WI38 (cell line): ENCODE results near the gene FLYWCH1.
"Not testable (repeated sequence)": the region's sequence is repeated elsewhere in the genome, so short reads cannot be mapped to it uniquely, and the experiment has no call there.

Experiments used
- H3K4me3 ChIP-seq: 2 replicates; pipeline ENCODE4 v1.5.1; 2011; ENCODE audit warnings: low read depth, mild to moderate bottlenecking, control low read depth, low read length
- CTCF ChIP-seq: IDR thresholded peaks from 2 replicates; pipeline ENCODE4 v1.5.1; 2012; ENCODE audit warnings: low read depth, mild to moderate bottlenecking, control low read depth, low read length

FLYWCH1 gene

DNA sequence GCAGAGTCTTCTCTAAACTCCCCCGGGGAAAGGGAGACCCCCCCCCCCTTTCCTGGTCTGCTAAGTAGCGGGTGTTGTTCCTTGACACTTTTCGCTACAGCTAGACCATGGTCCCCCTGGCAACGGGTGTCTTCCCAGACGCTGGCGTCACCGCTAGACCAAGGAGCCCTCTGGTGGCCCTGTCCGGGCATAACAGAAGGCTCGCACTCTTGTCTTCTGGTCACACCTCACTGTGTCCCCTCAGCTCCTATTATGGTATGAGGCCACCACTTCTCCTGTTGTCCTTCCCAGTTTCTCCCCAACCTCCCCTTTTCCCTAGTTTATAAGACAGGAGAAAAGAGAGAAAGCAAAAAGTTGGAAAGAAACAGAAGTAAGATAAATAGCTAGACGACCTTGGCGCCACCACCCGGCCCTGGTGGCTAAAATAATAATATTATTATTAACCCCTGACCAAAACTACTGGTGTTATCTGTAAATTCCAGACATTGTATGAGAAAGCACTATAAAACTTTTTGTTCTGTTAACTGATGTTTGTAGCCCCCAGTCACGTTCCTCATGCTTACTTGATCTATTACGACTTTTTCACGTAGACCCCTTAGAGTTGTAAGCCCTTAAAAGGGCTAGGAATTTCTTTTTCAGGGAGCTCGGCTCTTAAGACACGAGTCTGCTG is 4.5 kb upstream of the FLYWCH1 start:
- TF ChIP-seq CTCF = peak; percentile 52
- not testable (repeated sequence) for H3K4me3 ChIP-seq

DNA sequence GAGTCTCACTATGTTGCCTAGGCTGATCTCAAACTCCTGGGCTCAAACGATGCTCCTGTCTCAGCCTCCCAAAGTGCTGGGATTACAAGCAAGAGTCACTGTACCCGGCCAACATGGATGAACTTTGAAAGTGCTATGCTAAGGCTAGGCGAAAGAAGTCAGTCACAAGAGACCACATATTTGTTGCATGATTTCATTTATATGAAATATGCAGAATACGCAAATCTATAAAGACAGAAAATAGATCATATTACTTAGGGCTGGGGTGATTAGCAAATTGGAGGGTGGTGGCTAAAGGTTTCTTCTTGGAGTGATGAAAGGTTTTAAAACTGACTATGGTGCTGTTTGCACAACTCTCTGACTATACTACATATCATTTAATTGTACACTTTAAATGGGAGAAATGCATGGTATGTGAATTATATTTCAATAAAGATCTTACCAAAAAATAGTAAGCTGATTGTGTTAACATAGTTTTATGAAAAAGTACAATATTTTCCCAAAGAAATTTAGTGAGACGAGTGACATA is 1.2 kb upstream of the FLYWCH1 start:
- no peak overlapping the region for H3K4me3 ChIP-seq
- no peak for TF ChIP-seq CTCF

DNA sequence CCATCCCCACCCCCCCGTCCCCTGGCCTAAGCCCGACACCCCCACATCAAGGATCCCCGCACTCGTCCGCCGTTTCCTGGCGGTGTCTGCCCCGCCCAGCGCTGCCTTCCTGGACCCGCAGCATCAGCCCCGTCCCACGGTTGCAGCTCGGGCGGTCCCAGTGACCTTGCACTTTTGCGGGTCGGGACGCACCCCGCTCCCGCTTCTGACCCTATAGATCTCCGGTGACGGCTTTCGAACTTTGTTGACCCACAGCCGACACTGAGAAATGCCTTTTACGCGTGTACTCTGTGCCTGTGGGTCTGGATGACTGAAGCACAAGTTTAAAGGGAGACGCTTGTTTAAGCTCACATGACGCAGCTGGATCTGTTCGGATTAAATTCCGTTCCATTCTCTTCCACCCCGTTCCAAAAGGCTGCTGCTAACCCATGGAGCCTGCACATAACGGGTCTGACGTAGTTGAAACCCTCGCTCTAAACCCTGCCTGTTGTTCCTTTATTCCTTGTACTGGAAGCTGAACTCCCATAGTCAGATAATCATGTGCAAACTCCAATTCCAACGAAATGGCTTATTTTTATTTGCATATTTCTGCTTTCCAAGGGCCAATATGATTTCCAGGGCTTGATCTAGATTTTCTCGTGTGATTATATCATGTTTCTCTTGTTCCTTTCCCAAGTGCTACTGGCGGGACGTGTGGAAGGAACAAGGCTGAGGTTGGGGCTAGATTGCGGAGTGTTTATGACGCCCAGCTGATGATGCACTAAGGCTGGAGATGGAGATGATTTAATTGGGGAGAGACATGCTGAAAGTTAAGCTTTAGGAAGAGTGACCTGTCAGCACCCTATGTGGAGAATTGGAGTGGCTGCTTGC is 834 bp downstream of the FLYWCH1 start:
- no peak for TF ChIP-seq CTCF
- H3K4me3 ChIP-seq = peak overlapping the region; percentile 83

DNA sequence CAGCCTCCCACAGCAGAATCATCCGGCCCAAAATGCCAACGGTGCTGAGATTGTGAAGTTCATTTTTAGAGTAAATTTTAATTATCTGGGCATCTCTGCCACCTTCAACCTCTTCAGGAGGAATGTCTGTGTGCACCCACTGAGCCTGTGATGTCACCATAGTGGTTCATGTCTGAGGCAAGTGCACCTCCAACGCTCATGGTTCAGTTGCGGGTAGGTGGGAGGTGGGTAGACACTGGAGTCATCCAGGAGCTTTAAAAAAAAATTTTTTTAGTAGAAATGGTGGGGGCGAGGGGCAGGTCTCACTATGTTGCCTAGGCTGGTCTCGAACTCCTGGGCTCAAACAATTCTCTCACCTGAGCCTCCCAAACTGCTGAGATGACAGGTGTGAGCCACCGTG is 1.9 kb downstream of the FLYWCH1 start:
- peak overlapping the region; percentile 83 for H3K4me3 ChIP-seq
- no peak for TF ChIP-seq CTCF

GRCh38 chr16:2914233-2914632 is 2.5 kb downstream of the FLYWCH1 start:
- H3K4me3 ChIP-seq = no peak overlapping the region
- no peak for TF ChIP-seq CTCF

DNA sequence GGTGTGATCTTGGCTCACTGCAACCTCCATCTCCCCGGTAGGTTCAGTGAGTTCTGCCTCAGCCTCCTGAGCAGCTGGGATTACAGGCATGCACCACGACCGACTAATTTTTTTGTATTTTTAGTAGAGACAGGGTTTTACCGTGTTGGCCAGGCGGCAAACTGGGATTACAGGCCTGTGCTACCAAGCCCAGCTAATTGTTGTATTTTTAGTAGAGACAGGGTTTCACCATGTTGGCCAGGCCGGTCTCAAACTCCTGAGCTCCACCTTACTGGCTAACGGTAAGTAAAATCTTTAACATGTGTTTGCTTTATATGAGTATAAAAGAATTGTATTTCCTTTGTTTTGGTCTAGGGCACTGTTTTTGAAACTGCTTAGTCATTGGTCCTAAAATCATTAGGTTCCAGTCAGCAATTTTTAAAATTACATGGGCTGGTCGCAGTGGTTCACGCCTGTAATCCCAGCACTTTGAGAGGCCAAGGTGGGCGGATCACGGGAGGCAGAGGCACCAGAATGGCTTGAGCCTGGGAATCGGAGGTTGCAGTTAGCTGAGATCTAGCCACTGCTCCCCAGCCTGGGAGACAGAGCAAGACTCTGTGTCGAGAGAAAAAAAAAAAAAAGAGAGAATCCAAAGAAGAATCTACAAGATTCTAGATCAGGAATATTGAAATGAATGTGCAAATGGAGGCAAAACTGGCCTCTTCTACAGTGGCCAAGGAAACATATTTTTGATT is 3.6 kb downstream of the FLYWCH1 start:
- no peak for TF ChIP-seq CTCF
- no peak overlapping the region for H3K4me3 ChIP-seq
